ENCODE results near the gene ATP10B. TPM values are rescaled to one million over a fixed set of nuclear protein-coding genes. Genes with fewer than 3 reads are reported as not detected.

Gene ATP10B
- total and polyA plus RNA-seq, 10 of the 15 experiments (the other 5 are each of a cell fraction or from before 2014, with no cell fraction given), result not detected

GRCh38 chr5:160760008-160760407 lies 92.0 kb downstream of the ATP10B start:
- Histone ChIP-seq H3K9me3 (replicated peaks; ENCODE audit: control insufficient read depth, insufficient read depth, low read length) (no peaks in the 10 kb centered on the region; the same call in 2 of the 3 replicates), H3K36me3 (ENCODE audit: control insufficient read depth in 2 of 2, insufficient read depth in 2 of 2, low read length in 1 of 2) (no peaks in the 10 kb centered on the region), H3K4me3 (no peak overlapping the region), H3K4me1 (ENCODE audit: control insufficient read depth, insufficient read depth, low read length) (no peaks in the 10 kb centered on the region), H3K4me2 (ENCODE audit: control insufficient read depth, insufficient read depth) (no peak overlapping the region), H3K9ac (ENCODE audit: control insufficient read depth, insufficient read depth, low read length) (no peak overlapping the region), H3K79me2 (ENCODE audit: control insufficient read depth, insufficient read depth, low read length) (no peaks in the 10 kb centered on the region), H3K27me3 (replicated peaks in 1 of 2; ENCODE audit: control insufficient read depth in 2 of 2, insufficient read depth in 2 of 2, low read length in 1 of 2) (no peaks in the 10 kb centered on the region), H3K27ac (ENCODE audit: control insufficient read depth, insufficient read depth) (no peak overlapping the region), H4K20me1 (ENCODE audit: control insufficient read depth, insufficient read depth) (no peaks in the 10 kb centered on the region), H2AFZ (ENCODE audit: control insufficient read depth, low read depth, low read length) (no peak overlapping the region)
- in situ Hi-C loops (cut with MboI), result no loop called here
- ChIA-PET POLR2A (no interaction called here), CTCF (no interaction called here), RAD21 (ENCODE audit: unreplicated experiment) (no interaction called here), SMC1A (ENCODE audit: uncharacterized antibody, unreplicated experiment) (no interaction called here)
- no peak for FAIRE-seq
- BruUV-seq (replicated peaks), result no TSS peak
- no peak for ATAC-seq
- intact Hi-C loops (cut with micrococcal nuclease; ENCODE audit: unreplicated experiment), result no loop called here
- WGBS (ENCODE audit: insufficient coverage, insufficient replicate concordance, low lambda C conversion rate, missing lambda C conversion rate), result 50% methylated on average over 3 of the region's 3 CpGs
- TF ChIP-seq KLF5 (IDR thresholded peaks at IDR 0.05; ENCODE audit: partially characterized antibody) (no peak), NR2C1 (IDR thresholded peaks at IDR 0.05) (no peak), JUND (IDR thresholded peaks at IDR 0.05; ENCODE audit: low read depth, low read length) (no peak), JUNB (IDR thresholded peaks at IDR 0.05) (no peak), ZBTB40 (IDR thresholded peaks at IDR 0.05; ENCODE audit: borderline replicate concordance) (no peak)
- DNase-seq (ENCODE audit: low read depth, low spot score), result no peak

All from GM12878 (cell line).